Measurements from ENCODE around the gene CDC25A.
"Not testable (repeated sequence)": the region's sequence is repeated elsewhere in the genome, so short reads cannot be mapped to it uniquely, and the experiment has no call there.

Gene CDC25A

GRCh38 chr3:48188266-48189201 lies at the start of gene CDC25A:
Gene CDC25A, minus strand, starts transcription at chr3:48188417. Its CDS starts 470 bp downstream, at chr3:48187947.
- DNase-seq (ENCODE audit: low read depth in 2 of 2): peak; percentile 83 to 86

DNA sequence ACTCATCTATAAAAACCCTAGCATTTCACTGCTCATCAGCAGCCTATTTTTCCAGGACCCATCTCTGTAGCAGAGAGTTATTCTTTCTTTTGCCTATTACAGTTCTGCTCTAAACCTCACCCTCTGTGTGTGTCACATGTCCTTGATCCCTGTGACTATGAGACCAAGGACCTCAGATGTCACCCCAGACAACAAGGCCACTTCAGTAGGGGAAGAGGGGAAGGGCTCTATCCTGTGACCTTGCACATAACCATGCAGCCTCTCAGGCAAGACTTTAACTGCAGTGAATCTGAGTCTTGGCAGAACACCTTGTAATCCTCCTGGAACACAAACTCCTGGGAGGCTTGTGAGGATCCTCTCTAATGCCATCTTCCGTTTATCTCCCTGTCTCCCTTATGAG lies 48.3 kb upstream of the CDC25A start:
- DNase-seq (ENCODE audit: low read depth in 2 of 2): no peak

GRCh38 chr3:48233542-48233941 lies 45.3 kb upstream of the CDC25A start:
- no peak for DNase-seq (ENCODE audit: low read depth in 2 of 2)

DNA sequence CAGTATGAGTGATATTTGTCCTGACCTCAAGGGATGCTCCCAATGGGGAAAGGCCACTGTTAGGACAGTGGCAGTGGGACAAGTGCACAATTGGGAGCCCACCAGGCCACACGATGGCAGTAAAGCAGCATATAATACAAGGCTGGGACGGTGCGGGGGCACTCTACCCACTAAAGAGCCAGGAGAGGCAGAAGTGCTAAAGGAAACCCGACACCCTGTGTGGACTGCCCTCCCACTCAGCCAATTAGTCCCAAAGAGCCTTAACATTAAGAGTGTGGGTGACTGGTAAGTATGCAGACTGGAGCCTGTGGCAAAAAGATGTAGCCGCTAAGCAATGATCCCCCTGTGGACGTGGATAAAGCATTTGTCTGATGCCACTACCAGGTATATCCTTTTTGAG lies 44.5 kb upstream of the CDC25A start:
- peak; percentile 24 to 35 for DNase-seq (ENCODE audit: low read depth in 2 of 2)

DNA sequence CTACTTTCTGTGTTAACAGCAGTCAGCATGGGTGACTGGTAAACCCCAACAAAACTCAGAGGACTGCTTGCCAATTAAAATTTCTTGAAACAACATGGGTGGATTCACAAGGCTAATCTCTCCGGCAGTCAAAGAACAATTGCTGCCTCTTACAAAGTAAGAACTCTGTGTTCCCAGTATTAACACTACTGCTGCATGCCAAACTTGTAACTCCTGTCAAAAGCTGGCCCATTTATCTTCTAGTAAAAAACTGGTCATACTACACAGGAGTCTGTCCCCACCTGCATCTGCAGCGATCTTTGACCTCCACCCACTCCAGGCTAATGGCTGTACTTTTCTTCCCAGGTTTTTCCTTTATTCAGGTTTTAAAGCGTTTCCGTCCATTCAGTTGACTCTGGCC lies 44.0 kb upstream of the CDC25A start:
- no peak for DNase-seq (ENCODE audit: low read depth in 2 of 2)

DNA sequence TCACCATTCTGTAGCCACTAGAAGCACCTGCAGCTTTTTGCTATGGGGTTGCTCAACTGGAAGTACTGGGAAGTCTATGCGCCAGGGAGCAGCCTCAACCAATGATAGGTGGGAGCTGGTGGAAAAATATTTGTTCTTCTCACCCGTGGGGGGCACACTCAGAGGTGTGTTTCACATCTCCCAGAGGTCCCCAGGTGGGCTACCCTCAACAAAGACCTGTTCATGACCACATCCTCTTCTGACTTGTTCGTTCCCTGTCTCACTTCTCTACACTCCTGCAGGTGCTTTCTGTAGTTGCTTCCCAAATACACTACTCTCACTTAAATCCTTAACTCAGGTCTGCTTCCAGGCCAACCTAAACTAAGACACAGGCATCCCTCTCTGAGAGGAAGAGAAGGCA lies 38.7 kb upstream of the CDC25A start:
- no peak for DNase-seq (ENCODE audit: low read depth in 2 of 2)

DNA sequence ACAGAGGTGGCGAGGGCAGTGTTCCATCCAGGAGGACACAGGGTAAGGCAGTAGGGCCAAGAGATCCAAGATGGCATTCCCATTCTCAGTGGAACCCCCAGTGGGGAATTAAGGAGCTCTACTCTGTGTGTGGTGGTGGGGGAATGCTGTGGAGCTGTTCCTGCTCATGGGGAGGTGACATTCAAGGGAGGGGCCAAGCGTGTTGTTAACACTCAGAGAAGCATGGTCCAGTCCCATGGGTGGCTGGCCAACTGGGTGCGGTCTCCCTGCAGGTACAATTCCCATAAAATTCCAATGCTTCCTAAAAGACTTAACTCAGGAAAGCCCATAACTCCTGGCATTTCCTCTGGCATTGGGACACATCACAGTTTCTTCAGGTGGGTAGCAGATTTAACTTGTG lies 37.4 kb upstream of the CDC25A start:
- DNase-seq (ENCODE audit: low read depth in 2 of 2): no peak

- DNase-seq (ENCODE audit: low read depth in 2 of 2): no peak
These were observed 34.6 kb upstream of the CDC25A start, which contains the start of gene CAMP for GRCh38 chr3:48222616-48223513. Gene CAMP, plus strand, starts transcription at chr3:48223495. Its CDS starts 17 bp downstream, at chr3:48223512.

DNA sequence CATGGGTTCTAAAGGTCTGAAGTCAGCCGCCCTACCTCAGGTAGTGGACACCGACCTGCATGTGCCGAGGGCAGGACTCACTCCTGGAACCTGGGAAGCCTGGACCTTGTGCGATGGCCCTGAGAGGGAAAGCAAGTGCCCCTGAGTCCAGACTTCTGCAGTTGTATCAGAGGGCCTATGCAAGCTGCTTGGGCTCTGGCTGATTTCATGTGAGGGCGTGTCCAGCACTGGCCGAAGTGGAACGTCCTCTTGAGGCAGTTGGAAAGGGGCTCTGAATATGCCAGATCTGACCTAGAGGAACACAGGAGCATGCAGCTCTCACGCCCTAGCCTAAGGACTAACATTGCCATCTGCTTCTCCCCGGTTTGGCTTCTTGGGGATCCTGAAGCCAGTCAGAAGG lies 32.5 kb upstream of the CDC25A start:
- DNase-seq (ENCODE audit: low read depth in 2 of 2): no peak

GRCh38 chr3:48219543-48219942 lies 31.3 kb upstream of the CDC25A start:
- no peak for DNase-seq (ENCODE audit: low read depth in 2 of 2)

DNA sequence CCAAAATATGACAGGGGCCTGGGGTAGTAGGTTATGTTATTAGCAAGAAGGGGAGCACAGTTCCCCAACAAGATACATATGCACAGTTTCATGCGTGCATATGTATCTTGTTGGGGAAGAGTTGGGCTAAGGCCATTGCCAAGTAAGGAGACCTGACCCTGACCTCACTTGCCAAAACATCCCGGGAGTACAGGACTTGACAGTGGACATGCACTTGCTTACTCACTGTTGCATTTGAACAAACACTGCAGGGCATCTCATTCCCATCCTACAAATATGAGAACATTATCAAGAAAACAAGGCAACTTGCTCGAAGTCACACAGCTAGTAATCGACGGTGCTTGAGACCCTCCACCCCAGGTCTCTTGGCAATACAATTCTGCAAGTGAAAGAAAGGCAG lies 30.3 kb upstream of the CDC25A start:
- no peak for DNase-seq (ENCODE audit: low read depth in 2 of 2)

GRCh38 chr3:48217449-48217848 lies 29.2 kb upstream of the CDC25A start:
- DNase-seq (ENCODE audit: low read depth in 2 of 2): no peak

DNA sequence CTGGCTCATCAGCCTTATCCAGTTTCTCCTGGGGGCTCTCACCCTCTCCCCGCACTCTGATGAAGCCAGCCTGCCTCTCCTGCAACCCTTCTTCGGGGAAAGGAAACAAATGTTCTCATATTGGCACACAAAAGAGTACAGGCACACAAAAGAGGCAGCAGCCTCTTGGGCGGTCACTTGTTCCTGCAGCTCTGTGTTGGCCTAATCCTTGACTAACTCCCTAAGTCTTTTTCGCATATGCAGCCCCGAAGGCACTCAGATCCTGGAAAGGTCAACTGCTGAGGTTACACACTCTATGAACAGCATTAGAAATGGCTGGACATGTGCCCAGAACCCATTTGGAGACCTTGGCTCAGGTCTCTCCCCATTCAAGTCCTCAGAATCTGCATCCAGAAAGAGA lies 27.7 kb upstream of the CDC25A start:
- DNase-seq (ENCODE audit: low read depth in 2 of 2): no peak

GRCh38 chr3:48215466-48215865 lies 27.2 kb upstream of the CDC25A start:
- no peak for DNase-seq (ENCODE audit: low read depth in 2 of 2)

- DNase-seq (ENCODE audit: low read depth in 2 of 2): no peak
These were observed 26.8 kb upstream of the CDC25A start for GRCh38 chr3:48215019-48215418.

GRCh38 chr3:48214225-48214624 lies 26.0 kb upstream of the CDC25A start:
- no peak for DNase-seq (ENCODE audit: low read depth in 2 of 2)

DNA sequence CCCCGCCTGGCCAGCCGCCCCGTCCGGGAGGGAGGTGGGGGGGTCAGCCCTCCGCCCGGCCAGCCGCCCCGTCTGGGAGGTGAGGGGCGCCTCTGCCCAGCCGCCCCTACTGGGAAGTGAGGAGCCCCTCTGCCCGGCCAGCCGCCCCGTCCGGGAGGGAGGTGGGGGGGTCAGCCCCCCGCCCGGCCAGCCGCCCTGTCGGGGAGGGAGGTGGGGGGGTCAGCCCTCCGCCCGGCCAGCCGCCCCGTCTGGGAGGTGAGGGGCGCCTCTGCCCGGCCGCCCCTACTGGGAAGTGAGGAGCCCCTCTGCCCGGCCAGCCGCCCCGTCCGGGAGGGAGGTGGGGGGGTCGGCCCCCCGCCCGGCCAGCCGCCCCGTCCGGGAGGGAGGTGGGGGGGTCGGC lies 23.6 kb upstream of the CDC25A start:
- DNase-seq (ENCODE audit: low read depth in 2 of 2): not testable (repeated sequence)

DNA sequence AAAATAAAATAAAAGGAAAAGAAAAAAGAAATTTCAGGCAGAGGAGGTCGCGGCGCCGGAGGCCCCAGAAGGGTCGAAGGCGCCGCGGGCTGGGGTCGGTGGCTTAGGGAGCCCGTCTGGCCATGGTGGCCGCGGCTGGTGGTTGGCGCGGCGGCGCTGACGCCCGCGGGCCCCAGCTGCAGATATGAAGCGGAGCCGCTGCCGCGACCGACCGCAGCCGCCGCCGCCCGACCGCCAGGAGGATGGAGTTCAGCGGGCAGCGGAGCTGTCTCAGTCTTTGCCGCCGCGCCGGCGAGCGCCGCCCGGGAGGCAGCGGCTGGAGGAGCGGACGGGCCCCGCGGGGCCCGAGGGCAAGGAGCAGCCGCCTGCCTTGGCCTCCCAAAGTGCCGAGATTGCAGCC lies 22.3 kb upstream of the CDC25A start:
- not testable (repeated sequence) for DNase-seq (ENCODE audit: low read depth in 2 of 2)

- no peak for DNase-seq (ENCODE audit: low read depth in 2 of 2)
These were observed 21.2 kb upstream of the CDC25A start for GRCh38 chr3:48209445-48209844.

DNA sequence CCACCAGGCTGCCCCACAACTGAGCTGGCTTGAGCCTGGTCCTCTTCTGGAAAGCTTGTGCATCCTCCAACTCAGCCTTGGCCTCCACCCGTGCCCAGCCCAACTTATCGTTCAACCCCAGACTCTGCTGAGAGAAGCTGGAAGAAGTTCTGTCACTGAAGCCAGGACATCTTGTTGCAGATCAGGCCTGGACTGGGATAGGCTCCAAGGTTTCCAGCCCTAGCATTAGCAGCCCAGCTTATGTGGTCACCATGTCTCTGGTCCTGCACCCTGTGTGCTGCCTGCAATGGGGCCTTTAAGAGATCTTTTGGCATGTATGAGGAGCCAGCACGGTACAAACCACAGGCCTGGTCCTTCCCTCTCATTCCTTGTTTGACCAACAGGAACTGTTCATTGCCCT lies 19.9 kb upstream of the CDC25A start:
- DNase-seq (ENCODE audit: low read depth in 2 of 2): no peak

GRCh38 chr3:48202632-48203031 lies 14.4 kb upstream of the CDC25A start:
- DNase-seq (ENCODE audit: low read depth in 2 of 2): no peak

- no peak for DNase-seq (ENCODE audit: low read depth in 2 of 2)
These were observed 10.9 kb upstream of the CDC25A start for GRCh38 chr3:48199117-48199516.

DNA sequence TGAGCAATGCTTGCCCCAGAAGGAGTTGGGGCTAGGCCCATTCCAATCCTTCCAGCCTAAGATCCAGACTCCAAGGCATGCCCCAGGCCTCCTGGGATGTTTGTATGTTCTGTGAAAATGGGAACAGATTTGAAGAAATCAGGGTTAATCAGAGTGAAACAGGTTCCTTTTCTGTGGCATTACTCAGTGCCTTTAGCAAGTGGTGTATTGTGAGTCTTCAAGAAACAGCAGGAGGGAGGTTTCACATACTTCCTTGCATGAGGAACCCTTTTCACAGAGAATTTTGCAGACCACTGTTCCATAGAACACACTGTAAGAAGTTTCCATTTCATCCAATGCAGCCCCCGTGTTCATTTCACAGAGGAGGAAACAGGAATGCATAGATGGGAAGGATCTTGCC lies 8.4 kb upstream of the CDC25A start:
- DNase-seq (ENCODE audit: low read depth in 2 of 2): no peak
